Trophoblast cell (in vitro differentiated cells and primary cell): ENCODE data around the gene JPH4.

Experiments used
- DNase-seq, 2 donors: peaks; one replicate each; pipeline ENCODE4 v3.0.0-alpha.2; 2016
- H2AFZ ChIP-seq: 2 replicates; pipeline ENCODE4 v1.6.1; 2013; ENCODE audit warnings: low read length, moderate library complexity, mild to moderate bottlenecking; ENCODE audit not compliant: insufficient read depth, poor library complexity
- H2AK5ac ChIP-seq: 2 replicates; pipeline ENCODE4 v1.6.1; 2013; ENCODE audit warnings: mild to moderate bottlenecking, low read length
- H2BK120ac ChIP-seq: 2 replicates; pipeline ENCODE4 v1.6.1; 2013; ENCODE audit warnings: low read length, mild to moderate bottlenecking, moderate library complexity; ENCODE audit not compliant: insufficient read depth, poor library complexity
- H2BK12ac ChIP-seq: 2 replicates; pipeline ENCODE4 v1.6.1; 2013; ENCODE audit warnings: mild to moderate bottlenecking, low read length, moderate library complexity
- H2BK5ac ChIP-seq: 2 replicates; pipeline ENCODE4 v1.6.1; 2013; ENCODE audit warnings: low read length, low read depth, moderate library complexity, mild to moderate bottlenecking; ENCODE audit not compliant: poor library complexity
- H3K14ac ChIP-seq: 2 replicates; pipeline ENCODE4 v1.6.1; 2013; ENCODE audit warnings: mild to moderate bottlenecking, low read length
- H3K18ac ChIP-seq: 2 replicates; pipeline ENCODE4 v1.6.1; 2013; ENCODE audit warnings: mild to moderate bottlenecking, low read length
- H3K23ac ChIP-seq: 2 replicates; pipeline ENCODE4 v1.6.1; 2013; ENCODE audit warnings: low read length
- H3K27ac ChIP-seq: 2 replicates; pipeline ENCODE4 v1.5.1; 2013; ENCODE audit warnings: low read depth, mild to moderate bottlenecking, inconsistent platforms, low read length, moderate library complexity
- H3K27me3 ChIP-seq: 2 replicates; pipeline ENCODE4 v1.6.1; 2013; ENCODE audit warnings: inconsistent platforms, mild to moderate bottlenecking, low read length, moderate library complexity; ENCODE audit not compliant: insufficient read depth
- H3K36me3 ChIP-seq, 2 experiments: 1 replicate in 1 of 2; 2 replicates in 1 of 2; pipeline ENCODE4 v1.6.1; 2013; ENCODE audit warnings: low read length in 2 of 2, mild to moderate bottlenecking in 2 of 2, moderate library complexity in 1 of 2; ENCODE audit not compliant: insufficient read depth in 2 of 2, control insufficient read depth in 1 of 2
- H3K4ac ChIP-seq: 2 replicates; pipeline ENCODE4 v1.6.1; 2013; ENCODE audit warnings: low read depth, mild to moderate bottlenecking, low read length, moderate library complexity
- H3K4me1 ChIP-seq, 2 experiments: 1 replicate in 1 of 2; 2 replicates in 1 of 2; pipeline ENCODE4 v1.6.1; 2013; ENCODE audit warnings: low read length in 2 of 2, mild to moderate bottlenecking in 2 of 2, moderate library complexity in 1 of 2; ENCODE audit not compliant: insufficient read depth in 2 of 2, control insufficient read depth in 1 of 2
- H3K4me2 ChIP-seq: 2 replicates; pipeline ENCODE4 v1.6.1; 2013; ENCODE audit warnings: inconsistent platforms, mild to moderate bottlenecking, low read length, moderate library complexity
- H3K4me3 ChIP-seq: 2 replicates; pipeline ENCODE4 v1.5.1; 2013; ENCODE audit warnings: mild to moderate bottlenecking, low read depth, low read length, inconsistent platforms
- H3K79me1 ChIP-seq: one replicate; pipeline ENCODE4 v1.6.1; 2013; ENCODE audit warnings: low read length
- H3K79me2 ChIP-seq: 2 replicates; pipeline ENCODE4 v1.6.1; 2013; ENCODE audit warnings: low read length, mild to moderate bottlenecking; ENCODE audit not compliant: control insufficient read depth, insufficient read depth, poor library complexity
- H3K9ac ChIP-seq: 2 replicates; pipeline ENCODE4 v1.6.1; 2013; ENCODE audit warnings: mild to moderate bottlenecking, low read length
- H3K9me3 ChIP-seq: 2 replicates; pipeline ENCODE4 v1.6.1; 2013; ENCODE audit warnings: low read depth, mild to moderate bottlenecking, control low read depth, inconsistent platforms, low read length; ENCODE audit not compliant: insufficient read depth
- H4K12ac ChIP-seq: 2 replicates; pipeline ENCODE4 v1.6.1; 2013; ENCODE audit warnings: low read depth, mild to moderate bottlenecking, low read length, moderate library complexity
- H4K8ac ChIP-seq: 2 replicates; pipeline ENCODE4 v1.6.1; 2013; ENCODE audit warnings: low read depth, mild to moderate bottlenecking, low read length, moderate library complexity
- H4K91ac ChIP-seq: one replicate; pipeline ENCODE4 v1.6.1; 2013; ENCODE audit warnings: low read depth, mild to moderate bottlenecking, low read length, moderate library complexity
- WGBS: extraction: QIAGEN DNeasy Blood & Tissue Kit; methylation state at CpG from one replicate; pipeline ENCODE4 v1.1.7; 2013; ENCODE audit warnings: missing lambda C conversion rate; ENCODE audit not compliant: insufficient read length, insufficient coverage; ENCODE audit errors: extremely low coverage; 5-methylcytosine and 5-hydroxymethylcytosine counted together

JPH4 gene

GRCh38 chr14:23572836-23573235 is 5.8 kb downstream of the JPH4 start:
- H3K23ac ChIP-seq: no peak overlapping the region
- no CpG with 5 or more reads among the region's 4 CpGs for WGBS
- H4K91ac ChIP-seq: no peak overlapping the region
- H2AFZ ChIP-seq: no peak overlapping the region
- H2BK12ac ChIP-seq: no peak overlapping the region
- H3K79me2 ChIP-seq: no peaks in the 10 kb centered on the region
- no peak overlapping the region for H3K4me2 ChIP-seq
- H3K9ac ChIP-seq: no peak overlapping the region
- no peak for DNase-seq
- no peak overlapping the region for H3K14ac ChIP-seq
- no peak overlapping the region for H3K27ac ChIP-seq
- peaks cover 15% of the 10 kb centered on the region for H3K9me3 ChIP-seq
- no peak overlapping the region for H3K4ac ChIP-seq
- peaks cover 29% of the 10 kb centered on the region for H3K27me3 ChIP-seq
- no peak overlapping the region for H2AK5ac ChIP-seq
- no peak overlapping the region for H3K4me3 ChIP-seq
- H2BK120ac ChIP-seq: no peak overlapping the region
- no peaks in the 10 kb centered on the region for H3K79me1 ChIP-seq
- H4K12ac ChIP-seq: no peak overlapping the region
- peaks cover 5 to 11% of the 10 kb centered on the region in 2 experiments for H3K4me1 ChIP-seq
- H4K8ac ChIP-seq: no peak overlapping the region
- H3K36me3 ChIP-seq: no peaks in the 10 kb centered on the region
- H3K18ac ChIP-seq: no peak overlapping the region
- H2BK5ac ChIP-seq: no peak overlapping the region

GRCh38 chr14:23572524-23572828 is 6.1 kb downstream of the JPH4 start:
- H2BK5ac ChIP-seq: no peak overlapping the region
- DNase-seq: no peak
- no peak overlapping the region for H2BK120ac ChIP-seq
- no peak overlapping the region for H2AFZ ChIP-seq
- H3K9ac ChIP-seq: no peak overlapping the region
- no peak overlapping the region for H2BK12ac ChIP-seq
- peaks cover under 1% of the 10 kb centered on the region for H3K79me2 ChIP-seq
- no peak overlapping the region for H4K12ac ChIP-seq
- no peak overlapping the region for H3K4me3 ChIP-seq
- H2AK5ac ChIP-seq: no peak overlapping the region
- H3K4ac ChIP-seq: no peak overlapping the region
- H3K79me1 ChIP-seq: peaks cover 2% of the 10 kb centered on the region
- no peaks in the 10 kb centered on the region for H3K36me3 ChIP-seq
- no peak overlapping the region for H3K23ac ChIP-seq
- no peak overlapping the region for H3K27ac ChIP-seq
- no peak overlapping the region for H4K91ac ChIP-seq
- H3K27me3 ChIP-seq: peaks cover 25% of the 10 kb centered on the region
- H3K4me1 ChIP-seq: peaks cover 5 to 11% of the 10 kb centered on the region in 2 experiments
- H3K14ac ChIP-seq: no peak overlapping the region
- peaks cover 15% of the 10 kb centered on the region for H3K9me3 ChIP-seq
- no peak overlapping the region for H3K4me2 ChIP-seq
- H3K18ac ChIP-seq: no peak overlapping the region
- H4K8ac ChIP-seq: no peak overlapping the region
- WGBS: no CpG with 5 or more reads among the region's 4 CpGs

GRCh38 chr14:23571701-23572523 is 6.7 kb downstream of the JPH4 start:
- H2AK5ac ChIP-seq: no peak overlapping the region
- no peak overlapping the region for H2BK12ac ChIP-seq
- no peak overlapping the region for H3K4me3 ChIP-seq
- DNase-seq: no peak
- peaks cover 20% of the 10 kb centered on the region for H3K27me3 ChIP-seq
- no peak overlapping the region for H4K91ac ChIP-seq
- H3K4me2 ChIP-seq: no peak overlapping the region
- no peak overlapping the region for H3K27ac ChIP-seq
- no peak overlapping the region for H2BK120ac ChIP-seq
- H3K23ac ChIP-seq: no peak overlapping the region
- no CpG with 5 or more reads among the region's 14 CpGs for WGBS
- no peak overlapping the region for H2AFZ ChIP-seq
- no peak overlapping the region for H3K14ac ChIP-seq
- H4K12ac ChIP-seq: no peak overlapping the region
- H4K8ac ChIP-seq: no peak overlapping the region
- peaks cover 6% of the 10 kb centered on the region for H3K79me1 ChIP-seq
- peaks cover 5 to 12% of the 10 kb centered on the region in 2 experiments for H3K4me1 ChIP-seq
- no peak overlapping the region for H2BK5ac ChIP-seq
- H3K79me2 ChIP-seq: peaks cover 5% of the 10 kb centered on the region
- H3K9me3 ChIP-seq: peaks cover 11% of the 10 kb centered on the region
- no peaks in the 10 kb centered on the region for H3K36me3 ChIP-seq
- no peak overlapping the region for H3K4ac ChIP-seq
- no peak overlapping the region for H3K18ac ChIP-seq
- H3K9ac ChIP-seq: no peak overlapping the region

GRCh38 chr14:23570806-23571483 is 7.6 kb downstream of the JPH4 start:
- Histone ChIP-seq H3K4ac (no peak overlapping the region), H3K4me1 (peaks cover 5 to 11% of the 10 kb centered on the region in 2 experiments), H2AFZ (no peak overlapping the region), H3K36me3 (peaks cover 3 to 4% of the 10 kb centered on the region in 2 experiments), H3K79me2 (peaks cover 5% of the 10 kb centered on the region), H4K8ac (no peak overlapping the region), H3K79me1 (peaks cover 7% of the 10 kb centered on the region), H3K4me2 (no peak overlapping the region), H2AK5ac (no peak overlapping the region), H3K4me3 (no peak overlapping the region), H3K9ac (no peak overlapping the region), H2BK120ac (no peak overlapping the region), H3K9me3 (peaks cover 7% of the 10 kb centered on the region), H3K14ac (no peak overlapping the region), H3K18ac (no peak overlapping the region), H2BK5ac (no peak overlapping the region), H2BK12ac (no peak overlapping the region), H3K27me3 (peaks cover 10% of the 10 kb centered on the region), H4K91ac (no peak overlapping the region), H3K27ac (no peak overlapping the region), H4K12ac (no peak overlapping the region), H3K23ac (no peak overlapping the region)
- WGBS: no CpG with 5 or more reads among the region's 23 CpGs
- DNase-seq: no peak
